ENCODE results near the gene NPR1.
"Not testable (repeated sequence)": the region's sequence is repeated elsewhere in the genome, so short reads cannot be mapped to it uniquely, and the experiment has no call there.

NPR1 gene

GRCh38 chr1:153678519-153679336, at the start of gene NPR1:
Gene NPR1 (plus strand): TSS chr1:153678688. CDS start chr1:153679109, 421 bp downstream.
- peak; percentile 36 for DNase-seq (ENCODE audit: low spot score)

GRCh38 chr1:153629343-153629665, 49.2 kb upstream of the NPR1 start:
- no peak for DNase-seq (ENCODE audit: low spot score)

- DNase-seq (ENCODE audit: low spot score): no peak
These were observed 48.5 kb upstream of the NPR1 start for GRCh38 chr1:153629971-153630370.

GRCh38 chr1:153630384-153630783, 48.1 kb upstream of the NPR1 start:
- no peak for DNase-seq (ENCODE audit: low spot score)

- no peak for DNase-seq (ENCODE audit: low spot score)
These were observed 47.2 kb upstream of the NPR1 start for GRCh38 chr1:153631047-153632022.

- no peak for DNase-seq (ENCODE audit: low spot score)
These were observed 45.2 kb upstream of the NPR1 start for GRCh38 chr1:153633161-153633753.

- DNase-seq (ENCODE audit: low spot score): peak; percentile 98
These were observed 44.5 kb upstream of the NPR1 start, which contains the start of gene CHTOP for GRCh38 chr1:153633754-153634665. Gene CHTOP (plus strand): TSS chr1:153634066. CDS start chr1:153636589, 2,523 bp downstream.

GRCh38 chr1:153635872-153636271, 42.6 kb upstream of the NPR1 start:
- DNase-seq (ENCODE audit: low spot score): no peak

GRCh38 chr1:153636312-153636711, 42.2 kb upstream of the NPR1 start:
- no peak for DNase-seq (ENCODE audit: low spot score)

- DNase-seq (ENCODE audit: low spot score): no peak
These were observed 40.2 kb upstream of the NPR1 start for GRCh38 chr1:153638261-153638660.

- DNase-seq (ENCODE audit: low spot score): no peak
These were observed 39.2 kb upstream of the NPR1 start for GRCh38 chr1:153639280-153639679.

GRCh38 chr1:153640213-153640612, 38.3 kb upstream of the NPR1 start:
- DNase-seq (ENCODE audit: low spot score): not testable (repeated sequence)

GRCh38 chr1:153640861-153641260, 37.6 kb upstream of the NPR1 start:
- no peak for DNase-seq (ENCODE audit: low spot score)

- DNase-seq (ENCODE audit: low spot score): no peak
These were observed 36.3 kb upstream of the NPR1 start for GRCh38 chr1:153642161-153642560.

- DNase-seq (ENCODE audit: low spot score): no peak
These were observed 35.4 kb upstream of the NPR1 start for GRCh38 chr1:153643100-153643499.

GRCh38 chr1:153643816-153644215, 34.7 kb upstream of the NPR1 start:
- DNase-seq (ENCODE audit: low spot score): no peak

- no peak for DNase-seq (ENCODE audit: low spot score)
These were observed 31.7 kb upstream of the NPR1 start for GRCh38 chr1:153646672-153647345.

GRCh38 chr1:153647346-153647714, 31.2 kb upstream of the NPR1 start:
- DNase-seq (ENCODE audit: low spot score): no peak

GRCh38 chr1:153648000-153648643, 30.4 kb upstream of the NPR1 start:
- DNase-seq (ENCODE audit: low spot score): no peak

GRCh38 chr1:153649137-153649862, 29.2 kb upstream of the NPR1 start:
- no peak for DNase-seq (ENCODE audit: low spot score)
